OCI-LY1 (cell line): ENCODE data around the gene TMEM42.

Experiments
- CTCF ChIP-seq: fragments of 200-600 bp; sonication (generic), shearing (Covaris generic); IDR thresholded peaks from 2 replicates; pipeline ENCODE4 v1.5.1; 2017; ENCODE audit warnings: mild to moderate bottlenecking, antibody characterized with exemption, low read length, moderate library complexity, mixed read lengths
- EZH2 ChIP-seq: fragments of 200-600 bp; sonication (generic), shearing (Covaris generic); IDR thresholded peaks from 2 replicates; pipeline ENCODE4 v1.8.0; 2017; ENCODE audit warnings: borderline replicate concordance, mixed run types, mild to moderate bottlenecking, antibody characterized with exemption, low read length, moderate library complexity, mixed read lengths

- TF ChIP-seq CTCF = no peak
- TF ChIP-seq EZH2 = no peak
These were observed 12.6 kb downstream of the TMEM42 start, which contains the start of gene TGM4 for GRCh38 chr3:44874308-44874707.
